MM.1S (cell line): ENCODE measurements around the gene ATP2A3.

Experiments used
- DNase-seq: peaks from one replicate; pipeline ENCODE4 v3.0.0-alpha.2; 2015
- H2AFZ ChIP-seq: fragments of 300-600 bp; sonication (generic); 2 replicates; pipeline ENCODE4 v1.6.0; 2016; ENCODE audit warnings: antibody characterized with exemption, low read length
- H3F3A ChIP-seq: fragments of 300-600 bp; sonication (generic); 2 replicates; pipeline ENCODE4 v1.6.1; 2016; ENCODE audit warnings: mild to moderate bottlenecking, antibody characterized with exemption, low read length, moderate library complexity, mixed read lengths; ENCODE audit not compliant: insufficient read depth
- H3K27ac ChIP-seq: fragments of 300-600 bp; sonication (generic); 2 replicates; pipeline ENCODE4 v1.5.1; 2016; ENCODE audit warnings: mild to moderate bottlenecking, low read length
- H3K27me3 ChIP-seq: fragments of 300-600 bp; sonication (generic); replicated peaks from 2 replicates; pipeline ENCODE4 v1.6.0; 2016; ENCODE audit warnings: low read length; ENCODE audit not compliant: insufficient read depth
- H3K36me3 ChIP-seq: fragments of 300-600 bp; sonication (generic); replicated peaks from 2 replicates; pipeline ENCODE4 v1.6.1; 2016; ENCODE audit warnings: mild to moderate bottlenecking, low read length, mixed read lengths; ENCODE audit not compliant: insufficient read depth
- H3K4me1 ChIP-seq: fragments of 300-600 bp; sonication (generic); 2 replicates; pipeline ENCODE4 v1.6.1; 2016; ENCODE audit warnings: low read length, mixed read lengths
- H3K4me2 ChIP-seq: fragments of 300-600 bp; sonication (generic); 2 replicates; pipeline ENCODE4 v1.6.0; 2016; ENCODE audit warnings: low read depth, low read length
- H3K4me3 ChIP-seq: fragments of 300-600 bp; sonication (generic); 2 replicates; pipeline ENCODE4 v1.5.1; 2016; ENCODE audit warnings: low read length, mixed read lengths
- H3K79me2 ChIP-seq: fragments of 300-600 bp; sonication (generic); 2 replicates; pipeline ENCODE4 v1.6.1; 2016; ENCODE audit warnings: mixed run types, low read length, mixed read lengths
- H3K9ac ChIP-seq: fragments of 300-600 bp; sonication (generic); 2 replicates; pipeline ENCODE4 v1.6.1; 2016; ENCODE audit warnings: low read length, mixed read lengths
- H3K9me2 ChIP-seq: fragments of 300-600 bp; sonication (generic); replicated peaks from 2 replicates; pipeline ENCODE4 v1.6.1; 2016; ENCODE audit warnings: mild to moderate bottlenecking, low read length, mixed read lengths; ENCODE audit not compliant: insufficient read depth
- H3K9me3 ChIP-seq: fragments of 300-600 bp; sonication (generic); replicated peaks from 2 replicates; pipeline ENCODE4 v1.6.1; 2016; ENCODE audit warnings: mild to moderate bottlenecking, low read length, mixed read lengths; ENCODE audit not compliant: insufficient read depth
- H4K20me1 ChIP-seq: fragments of 300-600 bp; sonication (generic); 2 replicates; pipeline ENCODE4 v1.6.1; 2016; ENCODE audit warnings: mild to moderate bottlenecking, low read length, moderate library complexity, mixed read lengths; ENCODE audit not compliant: insufficient read depth
- EZH2 ChIP-seq: fragments of 300-600 bp; sonication (generic); optimal IDR thresholded peaks from 2 replicates; pipeline ENCODE3; 2017; ENCODE audit warnings: low read depth, mild to moderate bottlenecking, antibody characterized with exemption, low read length, mixed read lengths
- EZH2phosphoT487 ChIP-seq: fragments of 300-600 bp; sonication (generic); IDR thresholded peaks from 2 replicates; pipeline ENCODE4 v1.6.1; 2018; ENCODE audit warnings: antibody characterized with exemption, low read length
- TF ChIP-seq, protein P1 (sequence below): fragments of 300-600 bp; sonication (generic); IDR thresholded peaks from 2 replicates; pipeline ENCODE4 v1.5.1; 2016; ENCODE audit warnings: antibody characterized with exemption, low read length, mixed read lengths

The ATP2A3 gene

DNA sequence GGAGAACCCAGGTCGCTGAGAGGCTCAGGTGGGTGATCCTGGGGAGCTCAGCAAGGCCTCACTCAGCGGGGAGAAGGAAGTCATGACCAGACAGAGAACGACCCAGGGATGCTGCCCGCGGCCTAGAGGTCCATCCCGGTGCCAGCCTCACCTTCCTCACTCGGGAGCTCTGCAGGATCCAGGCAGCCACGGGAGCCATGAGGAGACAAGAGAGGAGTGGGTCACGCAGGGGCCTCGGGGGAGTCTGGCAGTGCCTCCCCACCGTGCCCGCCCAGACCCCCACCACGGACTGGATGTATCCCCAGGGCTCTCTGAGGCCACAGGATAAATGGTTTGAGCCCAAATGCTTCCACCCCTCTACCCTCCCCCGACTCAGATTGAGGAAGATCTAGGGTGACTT is 10.7 kb downstream of the ATP2A3 start:
- H3K79me2 ChIP-seq = peaks cover 64% of the 10 kb centered on the region
- no peaks in the 10 kb centered on the region for H3K27me3 ChIP-seq
- no peaks in the 10 kb centered on the region for H3K9me2 ChIP-seq
- DNase-seq = no peak
- TF ChIP-seq, protein P1, sequence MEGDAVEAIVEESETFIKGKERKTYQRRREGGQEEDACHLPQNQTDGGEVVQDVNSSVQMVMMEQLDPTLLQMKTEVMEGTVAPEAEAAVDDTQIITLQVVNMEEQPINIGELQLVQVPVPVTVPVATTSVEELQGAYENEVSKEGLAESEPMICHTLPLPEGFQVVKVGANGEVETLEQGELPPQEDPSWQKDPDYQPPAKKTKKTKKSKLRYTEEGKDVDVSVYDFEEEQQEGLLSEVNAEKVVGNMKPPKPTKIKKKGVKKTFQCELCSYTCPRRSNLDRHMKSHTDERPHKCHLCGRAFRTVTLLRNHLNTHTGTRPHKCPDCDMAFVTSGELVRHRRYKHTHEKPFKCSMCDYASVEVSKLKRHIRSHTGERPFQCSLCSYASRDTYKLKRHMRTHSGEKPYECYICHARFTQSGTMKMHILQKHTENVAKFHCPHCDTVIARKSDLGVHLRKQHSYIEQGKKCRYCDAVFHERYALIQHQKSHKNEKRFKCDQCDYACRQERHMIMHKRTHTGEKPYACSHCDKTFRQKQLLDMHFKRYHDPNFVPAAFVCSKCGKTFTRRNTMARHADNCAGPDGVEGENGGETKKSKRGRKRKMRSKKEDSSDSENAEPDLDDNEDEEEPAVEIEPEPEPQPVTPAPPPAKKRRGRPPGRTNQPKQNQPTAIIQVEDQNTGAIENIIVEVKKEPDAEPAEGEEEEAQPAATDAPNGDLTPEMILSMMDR = no peak
- TF ChIP-seq EZH2phosphoT487 (no peak), EZH2 (no peak)
- H3F3A ChIP-seq = peaks cover 6% of the 10 kb centered on the region; the same call in 1 of the 2 replicates
- no peak overlapping the region for H2AFZ ChIP-seq
- H3K4me1 ChIP-seq = no peaks in the 10 kb centered on the region
- no peak overlapping the region for H3K4me2 ChIP-seq
- no peak overlapping the region for H3K9ac ChIP-seq
- 0 out of 2 replicates have a peak, but pooled peaks cover 4% of the 10 kb centered on the region for H3K36me3 ChIP-seq
- 0 out of 2 replicates have a peak, but pooled peaks cover 8% of the 10 kb centered on the region for H4K20me1 ChIP-seq
- H3K27ac ChIP-seq = no peak overlapping the region
- no peaks in the 10 kb centered on the region for H3K9me3 ChIP-seq
- H3K4me3 ChIP-seq = no peak overlapping the region

GRCh38 chr17:3952186-3952585 is 12.1 kb downstream of the ATP2A3 start:
- no peak for DNase-seq
- H3K27me3 ChIP-seq = no peaks in the 10 kb centered on the region
- H3K36me3 ChIP-seq = peaks cover 13% of the 10 kb centered on the region
- no peaks in the 10 kb centered on the region for H3K4me1 ChIP-seq
- H3K27ac ChIP-seq = no peak overlapping the region
- H4K20me1 ChIP-seq = 0 out of 2 replicates have a peak, but pooled peaks cover 3% of the 10 kb centered on the region
- no peak overlapping the region for H3K4me3 ChIP-seq
- H3K9ac ChIP-seq = no peak overlapping the region
- H3K9me3 ChIP-seq = no peaks in the 10 kb centered on the region
- no peaks in the 10 kb centered on the region for H3K9me2 ChIP-seq
- peaks cover 56% of the 10 kb centered on the region for H3K79me2 ChIP-seq
- TF ChIP-seq EZH2phosphoT487 (no peak), EZH2 (no peak)
- TF ChIP-seq, protein P1 = no peak
- H3F3A ChIP-seq = peaks cover 6% of the 10 kb centered on the region; the same call in 1 of the 2 replicates
- no peak overlapping the region for H2AFZ ChIP-seq
- H3K4me2 ChIP-seq = no peak overlapping the region

- Histone ChIP-seq H3K9ac (no peak overlapping the region), H3K27me3 (no peaks in the 10 kb centered on the region), H2AFZ (no peak overlapping the region), H4K20me1 (0 out of 2 replicates have a peak, but pooled peaks cover 2% of the 10 kb centered on the region), H3K9me2 (no peaks in the 10 kb centered on the region), H3K36me3 (peaks cover 13% of the 10 kb centered on the region), H3K4me1 (no peaks in the 10 kb centered on the region), H3K79me2 (peaks cover 51% of the 10 kb centered on the region), H3K4me2 (no peak overlapping the region), H3K9me3 (no peaks in the 10 kb centered on the region), H3F3A (peaks cover 6% of the 10 kb centered on the region; the same call in 1 of the 2 replicates), H3K27ac (no peak overlapping the region), H3K4me3 (no peak overlapping the region)
- no peak for DNase-seq
- TF ChIP-seq, protein P1 = no peak
- TF ChIP-seq EZH2 (no peak), EZH2phosphoT487 (no peak)
These were observed 12.8 kb downstream of the ATP2A3 start for GRCh38 chr17:3951420-3951819.
